HG03520 (cell line): ENCODE results near the gene BPGM.
"Not testable (repeated sequence)": the region's sequence is repeated elsewhere in the genome, so short reads cannot be mapped to it uniquely, and the experiment has no call there.

Source experiments
- ATAC-seq: cut with Tn5 transposase; IDR thresholded peaks from one replicate; pipeline ENCODE4 v1.9.1; 2021; ENCODE audit warnings: mild to moderate bottlenecking, moderate library complexity; ENCODE audit not compliant: unreplicated experiment

BPGM gene

GRCh38 chr7:134662166-134662870 lies 15.7 kb downstream of the BPGM start:
- ATAC-seq = no peak

DNA sequence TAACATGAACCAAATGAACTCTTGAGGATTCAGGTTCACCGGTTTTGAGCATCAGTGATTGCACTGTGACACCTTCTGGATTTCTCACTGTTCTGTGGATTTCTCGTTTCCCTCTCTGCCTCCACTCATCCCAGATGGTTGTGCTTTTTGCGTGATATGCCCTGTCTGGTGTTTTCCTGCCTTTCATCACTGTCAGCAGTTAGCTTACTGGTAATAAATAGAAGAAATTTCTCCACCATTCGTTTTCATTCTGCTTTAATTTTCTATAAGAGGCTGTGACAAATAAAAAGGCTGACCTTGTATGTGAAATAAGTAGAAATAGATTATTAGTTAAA lies 16.2 kb downstream of the BPGM start:
- no peak for ATAC-seq

DNA sequence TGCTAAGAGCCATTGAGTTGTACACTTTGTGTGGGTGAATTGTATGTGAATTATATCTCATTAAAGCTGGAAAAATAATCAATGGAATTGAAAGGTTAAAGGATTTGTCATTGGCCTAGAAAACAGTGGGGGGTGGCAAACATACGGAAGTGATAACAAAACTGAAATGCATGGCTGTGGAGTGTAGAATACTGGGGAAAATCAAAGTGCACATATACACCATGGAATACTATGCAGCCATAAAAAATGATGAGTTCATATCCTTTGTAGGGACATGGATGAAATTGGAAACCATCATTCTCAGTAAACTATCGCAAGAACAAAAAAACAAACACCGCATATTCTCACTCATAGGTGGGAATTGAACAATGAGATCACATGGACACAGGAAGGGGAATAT lies 18.4 kb downstream of the BPGM start:
- ATAC-seq = not testable (repeated sequence)

DNA sequence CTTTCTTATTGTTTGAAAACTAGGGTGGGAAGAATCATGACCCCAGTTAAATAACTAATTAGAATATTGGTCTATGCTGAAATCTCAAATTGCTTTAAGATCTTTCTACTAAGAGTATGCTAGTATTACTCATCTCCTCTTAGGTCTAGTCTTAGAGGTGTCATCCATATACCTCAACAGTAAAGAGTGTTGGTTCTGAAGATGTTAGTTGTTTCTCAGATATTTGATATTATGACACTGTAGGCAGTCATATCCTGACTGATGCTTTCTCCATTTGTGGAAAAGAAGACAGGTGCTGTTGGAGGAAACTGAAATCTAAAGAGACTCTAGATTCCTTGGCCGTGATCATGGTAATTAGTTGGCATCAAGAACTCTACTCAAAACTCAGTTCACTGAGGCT lies 21.2 kb downstream of the BPGM start:
- ATAC-seq = no peak

- no peak for ATAC-seq
Observed at GRCh38 chr7:134669388-134669787, 22.7 kb downstream of the BPGM start.

- ATAC-seq = no peak
Observed at GRCh38 chr7:134669845-134670373, 23.3 kb downstream of the BPGM start.

DNA sequence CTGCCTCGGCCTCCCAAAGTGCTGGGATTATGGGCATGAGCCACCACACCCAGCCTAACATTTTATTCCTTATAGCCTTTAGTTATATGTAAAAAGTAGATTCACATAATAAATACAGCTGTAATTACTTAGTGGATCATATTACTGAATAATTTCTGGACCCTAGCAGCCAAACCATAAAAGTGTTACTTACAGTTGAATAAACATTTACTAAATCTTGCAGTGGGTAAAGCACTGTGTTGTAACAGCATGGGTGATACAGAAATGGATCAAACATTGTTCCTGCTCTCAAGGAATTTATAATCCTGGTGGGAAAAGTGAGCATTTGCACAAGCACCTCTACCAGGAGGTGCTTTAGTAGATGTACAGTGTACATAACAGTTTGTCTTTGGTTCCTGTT lies 25.0 kb downstream of the BPGM start:
- no peak for ATAC-seq

- no peak for ATAC-seq
Observed at GRCh38 chr7:134674424-134674823, 27.8 kb downstream of the BPGM start.

DNA sequence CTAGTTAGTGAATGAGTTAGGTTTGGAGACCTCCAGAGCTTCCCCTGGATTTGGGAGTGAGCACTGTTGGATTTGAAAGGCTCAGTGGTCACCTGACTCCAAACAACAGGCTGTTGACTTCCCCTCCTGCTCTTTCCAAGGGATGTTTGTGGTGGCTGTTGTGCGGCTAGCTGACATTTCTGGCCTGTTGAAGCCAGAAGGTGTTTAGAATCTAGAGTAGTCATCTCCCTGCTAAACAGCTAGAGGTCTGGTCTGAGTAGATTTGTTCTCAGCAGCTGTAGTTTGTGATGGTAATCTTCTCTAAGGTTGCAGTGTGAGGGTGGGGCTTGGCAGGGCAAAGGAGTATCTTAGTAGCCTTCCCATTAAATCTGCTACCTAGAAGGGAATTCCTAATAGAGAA lies 30.1 kb downstream of the BPGM start:
- no peak for ATAC-seq

GRCh38 chr7:134678115-134678514 lies 31.5 kb downstream of the BPGM start:
- no peak for ATAC-seq

GRCh38 chr7:134679006-134679405 lies 32.4 kb downstream of the BPGM start:
- ATAC-seq = no peak

DNA sequence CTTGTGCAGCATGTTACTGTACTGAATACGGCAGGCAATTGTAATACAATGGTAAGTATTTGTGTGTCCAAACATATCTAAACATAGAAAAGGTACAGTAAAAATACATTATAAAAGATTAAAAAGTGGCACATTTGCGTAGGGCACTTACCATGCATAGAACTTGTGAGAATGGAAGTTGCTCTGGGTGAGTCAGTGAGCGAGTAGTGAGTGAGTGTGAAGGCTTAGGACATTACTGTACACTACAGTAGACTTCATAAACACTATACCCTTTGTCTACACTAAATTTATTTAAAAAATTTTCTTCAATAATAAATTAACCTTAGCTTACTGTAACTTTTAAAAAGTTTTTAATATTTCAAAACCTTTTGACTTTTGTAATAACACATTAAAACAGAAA lies 37.5 kb downstream of the BPGM start:
- no peak for ATAC-seq

GRCh38 chr7:134685250-134685649 lies 38.6 kb downstream of the BPGM start:
- no peak for ATAC-seq

DNA sequence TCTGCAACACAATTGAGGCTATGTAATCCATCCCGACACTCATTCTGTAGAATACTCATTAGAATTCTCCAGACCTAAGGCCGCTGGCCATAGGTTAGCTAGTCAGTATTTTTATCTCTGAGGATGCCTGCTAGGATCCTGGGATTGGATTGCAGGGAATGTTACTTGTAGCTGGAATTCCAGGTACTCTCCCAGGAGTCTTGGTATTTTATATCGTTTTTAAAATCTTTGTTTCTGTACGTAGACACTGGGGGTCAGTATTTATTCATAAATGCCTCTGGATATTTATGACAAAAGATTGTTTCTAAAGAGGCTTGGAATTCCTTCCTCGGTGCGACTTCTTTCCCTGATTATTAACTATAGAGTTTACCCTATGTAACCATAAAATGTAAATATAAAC lies 40.1 kb downstream of the BPGM start:
- ATAC-seq = no peak

DNA sequence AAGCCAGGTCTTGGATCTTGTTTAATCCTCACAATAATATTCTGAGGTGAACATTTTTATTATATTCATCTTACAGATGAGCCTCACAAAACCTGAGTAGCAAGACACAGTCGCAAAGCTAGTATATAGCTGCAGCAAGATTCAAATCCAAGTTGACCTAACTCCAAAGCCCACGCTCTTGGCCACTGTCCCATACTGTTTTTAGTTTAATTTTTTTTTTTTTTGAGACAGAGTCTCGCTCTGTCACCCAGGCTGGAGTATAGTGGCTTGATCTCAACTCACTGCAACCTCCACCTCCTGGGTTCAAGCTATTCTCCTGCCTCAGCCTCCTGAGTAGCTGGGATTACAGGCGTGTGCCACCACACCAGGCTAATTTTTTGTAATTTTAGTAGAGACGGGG lies 42.9 kb downstream of the BPGM start:
- not testable (repeated sequence) for ATAC-seq

GRCh38 chr7:134690016-134690415 lies 43.4 kb downstream of the BPGM start:
- ATAC-seq = no peak

DNA sequence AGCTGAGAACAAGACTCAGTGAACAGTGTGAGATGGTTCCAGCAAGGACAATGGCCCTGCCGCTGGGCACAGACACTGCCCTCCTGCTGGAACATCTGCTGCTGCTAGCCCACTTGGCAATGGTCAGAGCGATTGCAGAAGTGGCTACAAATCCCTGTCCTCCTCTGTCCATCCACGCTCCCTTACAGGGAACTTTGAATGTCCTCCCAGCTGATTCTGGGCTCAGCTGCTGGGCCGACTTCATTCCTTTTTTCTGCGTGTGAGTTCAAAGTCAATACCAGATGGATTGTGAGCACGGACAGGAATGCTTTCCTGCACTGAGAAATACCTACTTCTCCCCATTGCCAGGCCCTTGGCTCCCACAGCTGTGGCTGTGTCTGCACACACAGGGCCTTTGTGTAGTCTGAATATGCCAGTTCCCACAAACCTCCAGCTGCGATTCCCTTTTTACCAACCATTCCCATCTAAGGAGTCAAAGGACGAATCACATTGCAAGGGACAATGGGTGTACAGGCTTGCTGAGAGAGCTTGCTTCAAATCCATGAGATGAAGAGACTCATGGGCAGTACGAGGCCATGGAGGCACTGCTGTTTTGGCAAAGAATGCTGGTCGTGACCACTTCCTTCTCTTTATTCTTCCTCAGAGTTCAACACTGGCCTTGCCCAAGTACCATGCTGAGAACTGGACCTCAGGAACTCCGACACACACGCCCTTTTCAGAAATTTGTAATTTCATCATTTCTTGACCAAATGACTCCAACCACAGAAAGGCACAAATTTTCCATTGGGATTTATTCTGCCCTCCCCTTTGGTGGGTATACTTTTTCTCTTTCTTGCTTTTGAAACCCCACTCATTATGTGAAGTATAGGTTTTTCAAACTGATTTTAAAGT lies 44.2 kb downstream of the BPGM start:
- ATAC-seq = no peak

DNA sequence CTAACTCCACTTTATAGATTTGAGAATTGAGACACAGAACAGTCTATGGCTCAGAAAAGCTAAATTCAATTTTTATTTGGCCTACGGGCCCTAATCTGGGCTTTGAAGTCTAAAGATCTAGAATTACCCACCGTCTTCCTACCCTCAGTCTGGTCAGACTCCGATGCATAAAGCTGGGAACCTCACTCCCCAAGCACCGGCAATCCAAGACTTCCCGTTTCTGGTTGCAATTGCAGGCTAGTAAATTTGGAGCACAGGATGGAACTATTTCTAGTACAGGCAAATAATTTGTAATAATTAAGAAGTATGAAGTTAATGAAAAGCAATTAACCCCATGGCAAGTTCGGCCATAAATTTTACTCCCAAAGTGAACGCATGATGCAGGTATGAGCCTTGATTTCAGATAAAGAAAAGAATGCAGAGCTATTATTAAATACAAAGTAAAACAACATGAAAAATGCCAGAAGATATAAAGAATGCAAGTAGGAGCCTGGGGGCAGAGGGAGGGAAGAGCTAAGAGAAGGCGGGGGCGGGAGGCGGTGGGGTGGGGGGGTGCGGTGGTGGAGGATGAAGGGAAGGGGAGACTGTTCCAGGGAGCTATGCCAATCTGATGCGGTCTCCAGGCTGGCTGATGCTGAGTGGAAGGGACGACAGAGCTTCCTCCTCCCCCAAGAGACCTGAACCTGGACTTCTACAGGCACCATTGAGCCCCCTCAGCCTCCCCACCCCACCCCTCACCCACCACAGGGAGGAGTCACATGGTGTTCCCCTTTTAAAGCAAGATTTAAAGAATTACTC lies 45.1 kb downstream of the BPGM start:
- no peak for ATAC-seq

- no peak for ATAC-seq
Observed at GRCh38 chr7:134692344-134692705, 45.7 kb downstream of the BPGM start.

DNA sequence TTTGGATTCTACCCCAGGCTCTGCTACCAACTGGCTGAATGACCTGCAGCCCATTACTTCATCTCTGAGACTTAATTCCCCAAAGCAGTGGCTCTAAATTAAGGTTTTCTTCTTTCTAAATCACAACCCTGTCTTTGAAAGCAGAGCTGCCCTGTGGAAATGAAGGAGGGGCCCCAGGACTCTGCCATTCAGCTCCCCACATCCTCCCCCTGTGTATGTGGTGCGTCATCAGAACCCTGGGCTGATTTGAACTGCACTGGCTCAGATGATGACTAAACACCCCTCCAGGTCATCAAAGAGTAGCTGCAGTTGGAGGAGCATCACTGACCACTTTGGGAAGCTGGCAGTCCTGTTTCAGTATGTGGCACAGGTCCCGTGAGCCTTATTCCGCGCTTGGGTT lies 46.6 kb downstream of the BPGM start:
- ATAC-seq = no peak

DNA sequence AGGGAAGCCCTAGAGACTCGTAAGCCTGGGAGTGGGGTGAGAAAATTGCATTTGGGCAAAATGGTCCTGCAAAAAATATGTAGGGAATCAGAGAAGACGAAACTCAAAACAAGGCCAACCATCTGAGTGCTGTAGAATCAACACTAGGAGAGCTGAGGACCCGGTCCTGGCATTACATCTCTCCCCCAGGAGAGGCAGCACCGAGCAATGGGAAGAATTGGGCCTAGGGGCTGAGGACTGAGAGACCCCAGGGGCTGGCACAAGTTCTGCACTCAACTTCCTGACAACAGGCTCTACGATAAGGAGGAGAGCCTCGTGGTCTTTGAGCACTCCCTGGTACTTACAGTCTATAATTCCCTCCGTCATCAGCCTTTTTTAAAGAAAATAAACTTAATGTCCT lies 47.6 kb downstream of the BPGM start:
- ATAC-seq = no peak
